Spinal cord (tissue), 10 donors: ENCODE data around the gene TESMIN. TPM values are rescaled to one million over a fixed set of nuclear protein-coding genes. Genes with fewer than 3 reads are reported as not detected.
A peak's percentile ranks its signal among the peaks of the same experiment; 100 is the strongest.

ENCODE experiments used
- DNase-seq, 6 donors: peaks; one replicate each; pipeline versions ENCODE4 v3.0.0 to v3.0.0-alpha.2; 2013 to 2015; ENCODE audit warnings: low spot score in 6 of 6, low read depth in 4 of 6
- H3K27ac ChIP-seq: one replicate; pipeline ENCODE4 v1.5.1; 2013; ENCODE audit warnings: low read depth, low read length, control low read depth
- H3K27me3 ChIP-seq: one replicate; pipeline ENCODE4 v1.6.1; 2013; ENCODE audit warnings: low read length; ENCODE audit not compliant: control insufficient read depth, insufficient read depth
- H3K36me3 ChIP-seq: one replicate; pipeline ENCODE4 v1.6.1; 2013; ENCODE audit warnings: low read length; ENCODE audit not compliant: control insufficient read depth, insufficient read depth
- H3K4me1 ChIP-seq: one replicate; pipeline ENCODE4 v1.6.1; 2013; ENCODE audit warnings: low read length; ENCODE audit not compliant: control insufficient read depth, insufficient read depth
- H3K4me3 ChIP-seq: one replicate; pipeline ENCODE4 v1.5.1; 2013; ENCODE audit warnings: low read depth, low read length, control low read depth
- H3K9me3 ChIP-seq: one replicate; pipeline ENCODE4 v1.6.1; 2013; ENCODE audit warnings: low read length; ENCODE audit not compliant: control insufficient read depth, insufficient read depth
- whole genome bisulfite sequencing: methylation state at CpG from one replicate; pipeline ENCODE4 v1.1.5; 2013; ENCODE audit warnings: missing lambda C conversion rate; ENCODE audit not compliant: insufficient coverage; 5-methylcytosine and 5-hydroxymethylcytosine counted together
- polyA plus RNA-seq, 2 donors: library from polyadenylated mRNA; unstranded; fragments of 120-200 nt; gene quantifications; one replicate each; pipeline ENCODE4 v1.2.1, GENCODE V29; 2013; ENCODE audit not compliant: insufficient read length in 2 of 2
- total RNA-seq, 2 donors: library from RNA; depleted of rRNA in 1 of 2; stranded (reverse); fragments of 120-200 nt in 1 of 2; fragments of >200 nt in 1 of 2; gene quantifications; one replicate each; pipeline versions ENCODE4 v1.2.3 to v1.2.4, GENCODE V29; 2013 to 2014
- donor health status: healthy.

The TESMIN gene
- total and polyA plus RNA-seq, 4 donors, result 1.5 to 8.8 (median 5.5) TPM

GRCh38 chr11:68667511-68668500 lies 83.5 kb downstream of the TESMIN start:
- Histone ChIP-seq H3K4me3 (no peak overlapping the region), H3K4me1 (no peaks in the 10 kb centered on the region), H3K36me3 (no peaks in the 10 kb centered on the region), H3K27ac (no peak overlapping the region), H3K27me3 (no peaks in the 10 kb centered on the region), H3K9me3 (no peaks in the 10 kb centered on the region)
- no peak for DNase-seq
- WGBS, result 64% methylated on average over 19 of the region's 21 CpGs

- no peak for DNase-seq
- 17% methylated on average over 1 of the region's 15 CpGs for WGBS
- H3K4me1 ChIP-seq, result peaks cover under 1% of the 10 kb centered on the region
- no peak overlapping the region for H3K4me3 ChIP-seq
- no peaks in the 10 kb centered on the region for H3K36me3 ChIP-seq
- H3K27me3 ChIP-seq, result no peaks in the 10 kb centered on the region
- no peak overlapping the region for H3K27ac ChIP-seq
- H3K9me3 ChIP-seq, result no peaks in the 10 kb centered on the region
Observed at GRCh38 chr11:68666849-68667248, 84.5 kb downstream of the TESMIN start.

DNA sequence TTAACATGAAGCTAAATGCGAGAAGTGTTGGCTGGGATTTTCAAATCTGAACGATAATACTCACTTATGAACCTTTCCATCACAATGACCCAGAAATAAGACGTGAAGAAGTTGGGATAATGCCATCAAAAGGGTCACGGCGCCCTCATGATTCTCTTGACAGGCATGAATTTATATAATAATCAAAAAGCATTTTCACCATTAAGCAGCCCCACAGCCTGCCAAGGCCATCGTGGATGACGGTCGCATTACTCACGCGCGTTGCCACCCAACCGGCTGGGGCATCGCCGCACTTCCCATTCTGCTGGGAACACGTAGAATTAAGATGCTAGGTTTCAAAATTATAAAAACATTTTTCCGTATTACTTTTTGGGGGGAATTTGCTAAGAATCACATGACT lies 85.9 kb downstream of the TESMIN start:
- no peak overlapping the region for H3K27ac ChIP-seq
- H3K4me3 ChIP-seq, result no peak overlapping the region

GRCh38 chr11:68664906-68665305 lies 86.4 kb downstream of the TESMIN start:
- Histone ChIP-seq H3K36me3 (no peaks in the 10 kb centered on the region), H3K4me1 (peaks cover 5% of the 10 kb centered on the region), H3K9me3 (no peaks in the 10 kb centered on the region), H3K27ac (no peak overlapping the region), H3K4me3 (no peak overlapping the region), H3K27me3 (no peaks in the 10 kb centered on the region)
- 100% methylated on average over 4 of the region's 7 CpGs for WGBS
- DNase-seq, result no peak

More for the DNA sequence above, 85.9 kb downstream of the TESMIN start:
- DNase-seq, result peak in 1 of 6 donors; percentile 56
- H3K9me3 ChIP-seq, result no peaks in the 10 kb centered on the region
- 90% methylated on average over 2 of the region's 16 CpGs for WGBS
- peaks cover 5% of the 10 kb centered on the region for H3K4me1 ChIP-seq
- no peaks in the 10 kb centered on the region for H3K36me3 ChIP-seq
- no peaks in the 10 kb centered on the region for H3K27me3 ChIP-seq

GRCh38 chr11:68664141-68664540 lies 87.2 kb downstream of the TESMIN start:
- Histone ChIP-seq H3K27me3 (no peaks in the 10 kb centered on the region), H3K9me3 (no peaks in the 10 kb centered on the region), H3K27ac (no peak overlapping the region), H3K4me1 (peaks cover 13% of the 10 kb centered on the region), H3K4me3 (no peak overlapping the region), H3K36me3 (no peaks in the 10 kb centered on the region)
- 92% methylated on average over 4 of the region's 9 CpGs for WGBS
- DNase-seq, result no peak

DNA sequence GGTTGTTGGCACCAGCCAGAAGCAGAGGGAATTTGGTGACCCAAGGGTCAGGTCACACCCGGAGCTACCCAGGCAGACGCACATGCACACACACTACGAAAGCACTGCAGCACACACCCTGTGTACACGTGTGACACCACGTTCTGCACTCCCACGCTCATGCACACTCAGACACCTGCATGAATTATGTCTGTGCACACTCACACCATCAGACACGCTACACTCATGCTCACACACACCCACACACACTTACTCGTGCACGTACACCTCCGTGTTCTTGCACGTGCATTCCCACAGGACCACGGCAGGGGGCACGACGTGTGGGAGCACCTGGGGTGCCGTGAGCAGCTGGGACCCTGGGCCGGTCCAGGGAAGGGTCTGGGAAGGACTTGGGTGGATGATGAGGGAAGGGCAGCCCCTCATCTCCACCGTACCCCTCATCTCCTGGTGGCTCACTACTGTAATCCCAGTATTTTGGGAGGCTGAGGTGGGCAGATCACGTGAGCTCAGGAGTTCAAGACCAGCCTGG lies 87.8 kb downstream of the TESMIN start:
- no peak overlapping the region for H3K4me3 ChIP-seq
- 89% methylated on average over 17 of the region's 18 CpGs for WGBS
- no peaks in the 10 kb centered on the region for H3K9me3 ChIP-seq
- H3K36me3 ChIP-seq, result no peaks in the 10 kb centered on the region
- no peak for DNase-seq
- peaks cover 19% of the 10 kb centered on the region for H3K4me1 ChIP-seq
- no peak overlapping the region for H3K27ac ChIP-seq
- H3K27me3 ChIP-seq, result no peaks in the 10 kb centered on the region

DNA sequence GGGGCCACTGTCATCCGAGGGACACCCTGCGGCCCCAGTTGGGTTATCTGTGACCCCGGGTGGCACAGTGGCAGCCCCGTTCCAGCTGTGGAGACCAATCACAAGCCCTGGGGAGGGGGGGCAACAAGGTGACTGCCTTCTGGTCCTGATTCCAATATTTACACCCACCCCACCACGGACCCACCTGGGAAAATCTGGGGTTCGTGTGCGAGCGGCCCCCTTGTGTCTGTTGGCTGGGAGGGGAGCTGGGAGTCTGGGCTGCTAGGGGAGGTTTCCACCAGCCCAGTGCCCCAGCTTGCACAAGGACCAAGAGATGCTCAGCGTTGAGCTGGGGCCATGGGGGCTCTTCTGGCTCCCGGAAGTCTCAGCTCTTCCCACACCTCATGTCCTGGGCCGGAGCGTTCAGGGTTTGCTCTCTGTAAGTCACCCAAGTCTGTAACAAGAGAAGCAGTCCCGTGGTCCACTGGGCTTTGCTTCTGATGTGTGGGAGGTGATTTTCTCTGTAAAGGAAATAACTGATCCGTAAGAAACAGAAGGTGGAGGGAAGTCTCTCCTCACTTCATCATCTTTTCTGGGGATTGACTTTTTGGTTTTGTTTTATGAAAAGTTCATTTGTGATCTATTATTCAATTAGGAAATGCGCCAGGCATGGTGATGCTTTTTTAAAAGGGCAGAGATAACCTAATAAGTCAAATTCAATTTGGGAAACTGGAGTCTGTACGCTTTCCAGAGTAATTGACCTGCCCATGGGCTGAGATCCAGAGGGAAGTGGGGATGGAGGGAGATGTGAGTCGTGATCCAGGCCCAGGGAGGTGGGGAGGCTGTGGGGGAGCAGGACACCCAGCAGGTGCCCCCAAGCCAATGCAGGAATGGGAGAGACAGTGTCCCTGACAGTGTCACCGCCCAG lies 89.4 kb downstream of the TESMIN start:
- H3K9me3 ChIP-seq, result no peaks in the 10 kb centered on the region
- H3K27ac ChIP-seq, result no peak overlapping the region
- WGBS, result 78% methylated on average over 12 of the region's 18 CpGs
- H3K4me1 ChIP-seq, result peaks cover 19% of the 10 kb centered on the region
- H3K4me3 ChIP-seq, result no peak overlapping the region
- DNase-seq, result peak in 1 of 6 donors; percentile 8
- no peaks in the 10 kb centered on the region for H3K27me3 ChIP-seq
- H3K36me3 ChIP-seq, result no peaks in the 10 kb centered on the region

- Histone ChIP-seq H3K9me3 (no peaks in the 10 kb centered on the region), H3K4me3 (no peak overlapping the region), H3K27me3 (no peaks in the 10 kb centered on the region), H3K27ac (no peak overlapping the region), H3K4me1 (peaks cover 19% of the 10 kb centered on the region), H3K36me3 (no peaks in the 10 kb centered on the region)
- no peak for DNase-seq
- 87% methylated on average over 15 of the region's 15 CpGs for WGBS
Observed at GRCh38 chr11:68661014-68661413, 90.3 kb downstream of the TESMIN start.

GRCh38 chr11:68660066-68660810 lies 91.1 kb downstream of the TESMIN start:
- Histone ChIP-seq H3K4me1 (peaks cover 19% of the 10 kb centered on the region), H3K36me3 (no peaks in the 10 kb centered on the region), H3K27me3 (no peaks in the 10 kb centered on the region), H3K4me3 (no peak overlapping the region), H3K9me3 (peaks cover 3% of the 10 kb centered on the region), H3K27ac (peak overlapping the region; percentile 76)
- WGBS, result 96% methylated on average over 11 of the region's 18 CpGs
- no peak for DNase-seq
